ENCODE measurements around the gene MEGF11.

MEGF11 gene

GRCh38 chr15:66167854-66168253 is 85.7 kb downstream of the MEGF11 start:
- no peak for DNase-seq

- DNase-seq = no peak
These were observed 87.7 kb downstream of the MEGF11 start for GRCh38 chr15:66165856-66166255.

GRCh38 chr15:66164788-66165187 is 88.8 kb downstream of the MEGF11 start:
- DNase-seq = no peak

GRCh38 chr15:66163553-66163952 is 90.0 kb downstream of the MEGF11 start:
- no peak for DNase-seq

GRCh38 chr15:66162286-66162685 is 91.3 kb downstream of the MEGF11 start:
- no peak for DNase-seq

GRCh38 chr15:66161575-66162118 is 91.9 kb downstream of the MEGF11 start:
- DNase-seq = no peak

- no peak for DNase-seq
These were observed 92.4 kb downstream of the MEGF11 start for GRCh38 chr15:66161108-66161507.

- DNase-seq = no peak
These were observed 96.0 kb downstream of the MEGF11 start for GRCh38 chr15:66157507-66157906.

GRCh38 chr15:66156310-66156975 is 97.1 kb downstream of the MEGF11 start:
- no peak for DNase-seq

- no peak for DNase-seq
These were observed 98.5 kb downstream of the MEGF11 start for GRCh38 chr15:66155065-66155464.

GRCh38 chr15:66154581-66154980 is 99.0 kb downstream of the MEGF11 start:
- DNase-seq = no peak

- DNase-seq = no peak
These were observed 99.8 kb downstream of the MEGF11 start for GRCh38 chr15:66153549-66154415.

- no peak for DNase-seq
These were observed 100.9 kb downstream of the MEGF11 start for GRCh38 chr15:66152650-66153049.

- DNase-seq = no peak
These were observed 101.7 kb downstream of the MEGF11 start for GRCh38 chr15:66151809-66152208.

- DNase-seq = no peak
These were observed 103.7 kb downstream of the MEGF11 start for GRCh38 chr15:66149871-66150270.

GRCh38 chr15:66148187-66148586 is 105.4 kb downstream of the MEGF11 start:
- DNase-seq = no peak

GRCh38 chr15:66147440-66147839 is 106.1 kb downstream of the MEGF11 start:
- DNase-seq = no peak

- DNase-seq = no peak
These were observed 107.8 kb downstream of the MEGF11 start for GRCh38 chr15:66145726-66146182.

GRCh38 chr15:66144978-66145725 is 108.4 kb downstream of the MEGF11 start:
- no peak for DNase-seq

GRCh38 chr15:66142285-66142684 is 111.3 kb downstream of the MEGF11 start:
- DNase-seq = no peak

GRCh38 chr15:66139591-66140207 is 113.9 kb downstream of the MEGF11 start:
- DNase-seq = no peak

GRCh38 chr15:66138892-66139590 is 114.5 kb downstream of the MEGF11 start:
- DNase-seq = no peak
